ENCODE data around the gene GNAI3. TPM values are rescaled to one million over a fixed set of nuclear protein-coding genes. Genes with fewer than 3 reads are reported as not detected.
A peak's percentile ranks its signal among the peaks of the same experiment; 100 is the strongest.

The GNAI3 gene
- total and polyA plus RNA-seq, 2 of the 13 experiments (the other 11 are each of a cell fraction or from before 2014, with no cell fraction given) = 4.3 to 9.0 TPM

DNA sequence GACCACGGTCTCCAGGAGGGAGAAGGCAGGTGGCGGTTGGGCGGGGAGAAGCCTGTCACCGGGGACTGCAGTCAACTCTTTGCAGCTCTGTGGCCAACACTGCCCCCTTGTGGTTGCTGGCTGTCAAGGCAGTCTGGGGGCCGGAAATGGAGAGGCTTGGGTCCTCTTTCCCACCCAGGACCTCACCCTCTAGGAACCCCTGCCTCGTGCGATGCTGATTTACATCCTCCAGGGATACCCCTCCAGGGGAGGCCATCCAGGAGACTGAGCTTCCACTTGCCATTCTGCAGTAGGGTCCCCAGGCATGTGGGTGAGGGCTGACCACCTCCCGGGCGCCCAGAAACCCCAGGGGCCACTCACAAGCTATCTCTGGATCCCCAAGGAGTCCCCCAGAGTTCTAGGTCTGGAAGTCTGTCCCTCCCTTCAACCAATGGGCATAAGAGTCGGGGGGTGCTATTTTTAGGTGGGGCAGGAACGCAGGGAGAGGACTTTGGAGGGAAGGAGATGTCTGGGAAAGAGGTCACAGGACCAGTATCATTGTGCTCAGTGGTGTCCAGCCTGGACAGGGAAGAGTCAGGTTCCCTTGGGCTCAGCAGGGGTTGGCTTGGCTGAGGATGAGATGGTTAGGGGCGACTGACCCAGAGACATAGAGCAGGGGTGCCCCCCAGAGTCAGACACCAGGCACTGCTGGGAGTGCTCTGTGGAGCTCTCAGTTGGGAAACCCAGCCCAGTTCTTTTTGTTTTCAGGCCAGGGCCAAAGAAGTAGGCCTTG, 15.9 kb upstream of the GNAI3 start (continued):
- peak; percentile 25; the same call in 1 of the 2 replicates for TF ChIP-seq ELF4 (CRISPR knock-in tag; IDR thresholded peaks at IDR 0.05; ENCODE audit: borderline replicate concordance)
- TF ChIP-seq MAFF (IDR thresholded peaks at IDR 0.05; ENCODE audit: low read depth, low read length) = no peak
- TF ChIP-seq ETV5 (CRISPR knock-in tag; IDR thresholded peaks at IDR 0.05; ENCODE audit: borderline replicate concordance) = peak; percentile 82
- TF ChIP-seq FOXM1 (CRISPR knock-in tag; IDR thresholded peaks at IDR 0.05) = no peak
- peak; percentile 39; the same call in 1 of the 2 replicates for TF ChIP-seq SAP130 (CRISPR knock-in tag; IDR thresholded peaks at IDR 0.05; ENCODE audit: low read depth)
- TF ChIP-seq TRIM24 (CRISPR knock-in tag; IDR thresholded peaks at IDR 0.05) = no peak
- TF ChIP-seq, protein P1, sequence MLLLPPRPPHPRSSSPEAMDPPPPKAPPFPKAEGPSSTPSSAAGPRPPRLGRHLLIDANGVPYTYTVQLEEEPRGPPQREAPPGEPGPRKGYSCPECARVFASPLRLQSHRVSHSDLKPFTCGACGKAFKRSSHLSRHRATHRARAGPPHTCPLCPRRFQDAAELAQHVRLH (CRISPR knock-in tag; IDR thresholded peaks at IDR 0.05; ENCODE audit: borderline replicate concordance, low read depth) = peak; percentile 50; the same call in 1 of the 2 replicates
- no peak for TF ChIP-seq PHF21A (CRISPR knock-in tag; IDR thresholded peaks at IDR 0.05)
- TF ChIP-seq ZNF20 (CRISPR knock-in tag; IDR thresholded peaks at IDR 0.05) = no peak
- peak; percentile 24; the same call in 1 of the 2 replicates for TF ChIP-seq FOXO1 (CRISPR knock-in tag; IDR thresholded peaks at IDR 0.05)
- no peak for TF ChIP-seq IKZF1 (IDR thresholded peaks at IDR 0.05)
- TF ChIP-seq HNRNPL (IDR thresholded peaks at IDR 0.05; ENCODE audit: low read depth, low read length) = 0 out of 2 replicates have a peak, but pooled peaks have one; percentile 44
- TF ChIP-seq ZNF256 (CRISPR knock-in tag; conservative IDR thresholded peaks at IDR 0.05) = no peak
- TF ChIP-seq, protein P2, sequence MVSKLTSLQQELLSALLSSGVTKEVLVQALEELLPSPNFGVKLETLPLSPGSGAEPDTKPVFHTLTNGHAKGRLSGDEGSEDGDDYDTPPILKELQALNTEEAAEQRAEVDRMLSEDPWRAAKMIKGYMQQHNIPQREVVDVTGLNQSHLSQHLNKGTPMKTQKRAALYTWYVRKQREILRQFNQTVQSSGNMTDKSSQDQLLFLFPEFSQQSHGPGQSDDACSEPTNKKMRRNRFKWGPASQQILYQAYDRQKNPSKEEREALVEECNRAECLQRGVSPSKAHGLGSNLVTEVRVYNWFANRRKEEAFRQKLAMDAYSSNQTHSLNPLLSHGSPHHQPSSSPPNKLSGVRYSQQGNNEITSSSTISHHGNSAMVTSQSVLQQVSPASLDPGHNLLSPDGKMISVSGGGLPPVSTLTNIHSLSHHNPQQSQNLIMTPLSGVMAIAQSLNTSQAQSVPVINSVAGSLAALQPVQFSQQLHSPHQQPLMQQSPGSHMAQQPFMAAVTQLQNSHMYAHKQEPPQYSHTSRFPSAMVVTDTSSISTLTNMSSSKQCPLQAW (CRISPR knock-in tag; IDR thresholded peaks at IDR 0.05) = peak; percentile 27; the same call in 1 of the 2 replicates
- no peak for TF ChIP-seq ATRX (CRISPR knock-in tag; IDR thresholded peaks at IDR 0.05; ENCODE audit: borderline replicate concordance)
- TF ChIP-seq MTA1 (CRISPR knock-in tag; IDR thresholded peaks at IDR 0.05; ENCODE audit: borderline replicate concordance) = 0 out of 2 replicates have a peak, but pooled peaks have one; percentile 29
- 0 out of 2 replicates have a peak, but pooled peaks have one; percentile 43 for TF ChIP-seq GTF3A (CRISPR knock-in tag; conservative IDR thresholded peaks at IDR 0.05)
- no peak for TF ChIP-seq FOSL2 (CRISPR knock-in tag; IDR thresholded peaks at IDR 0.05)
- TF ChIP-seq AGO1 (IDR thresholded peaks at IDR 0.05; ENCODE audit: low read depth, low read length, poor library complexity, severe bottlenecking) = no peak
- TF ChIP-seq, protein P3, sequence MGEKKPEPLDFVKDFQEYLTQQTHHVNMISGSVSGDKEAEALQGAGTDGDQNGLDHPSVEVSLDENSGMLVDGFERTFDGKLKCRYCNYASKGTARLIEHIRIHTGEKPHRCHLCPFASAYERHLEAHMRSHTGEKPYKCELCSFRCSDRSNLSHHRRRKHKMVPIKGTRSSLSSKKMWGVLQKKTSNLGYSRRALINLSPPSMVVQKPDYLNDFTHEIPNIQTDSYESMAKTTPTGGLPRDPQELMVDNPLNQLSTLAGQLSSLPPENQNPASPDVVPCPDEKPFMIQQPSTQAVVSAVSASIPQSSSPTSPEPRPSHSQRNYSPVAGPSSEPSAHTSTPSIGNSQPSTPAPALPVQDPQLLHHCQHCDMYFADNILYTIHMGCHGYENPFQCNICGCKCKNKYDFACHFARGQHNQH (CRISPR knock-in tag; IDR thresholded peaks at IDR 0.05) = 0 out of 2 replicates have a peak, but pooled peaks have one; percentile 12
- TF ChIP-seq HOXD1 (CRISPR knock-in tag; IDR thresholded peaks at IDR 0.05) = no peak
- 0 out of 2 replicates have a peak, but pooled peaks have one; percentile 32 for TF ChIP-seq KDM5B (CRISPR knock-in tag; IDR thresholded peaks at IDR 0.05; ENCODE audit: borderline replicate concordance)
- TF ChIP-seq, protein P4, sequence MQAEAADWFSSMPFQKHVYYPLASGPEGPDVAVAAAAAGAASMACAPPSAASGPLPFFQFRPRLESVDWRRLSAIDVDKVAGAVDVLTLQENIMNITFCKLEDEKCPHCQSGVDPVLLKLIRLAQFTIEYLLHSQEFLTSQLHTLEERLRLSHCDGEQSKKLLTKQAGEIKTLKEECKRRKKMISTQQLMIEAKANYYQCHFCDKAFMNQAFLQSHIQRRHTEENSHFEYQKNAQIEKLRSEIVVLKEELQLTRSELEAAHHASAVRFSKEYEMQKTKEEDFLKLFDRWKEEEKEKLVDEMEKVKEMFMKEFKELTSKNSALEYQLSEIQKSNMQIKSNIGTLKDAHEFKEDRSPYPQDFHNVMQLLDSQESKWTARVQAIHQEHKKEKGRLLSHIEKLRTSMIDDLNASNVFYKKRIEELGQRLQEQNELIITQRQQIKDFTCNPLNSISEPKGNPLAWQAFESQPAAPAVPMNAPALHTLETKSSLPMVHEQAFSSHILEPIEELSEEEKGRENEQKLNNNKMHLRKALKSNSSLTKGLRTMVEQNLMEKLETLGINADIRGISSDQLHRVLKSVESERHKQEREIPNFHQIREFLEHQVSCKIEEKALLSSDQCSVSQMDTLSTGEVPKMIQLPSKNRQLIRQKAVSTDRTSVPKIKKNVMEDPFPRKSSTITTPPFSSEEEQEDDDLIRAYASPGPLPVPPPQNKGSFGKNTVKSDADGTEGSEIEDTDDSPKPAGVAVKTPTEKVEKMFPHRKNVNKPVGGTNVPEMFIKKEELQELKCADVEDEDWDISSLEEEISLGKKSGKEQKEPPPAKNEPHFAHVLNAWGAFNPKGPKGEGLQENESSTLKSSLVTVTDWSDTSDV (CRISPR knock-in tag; IDR thresholded peaks at IDR 0.05) = no peak
- no peak for TF ChIP-seq ZNF367 (CRISPR knock-in tag; IDR thresholded peaks at IDR 0.05; ENCODE audit: borderline replicate concordance)
